Urinary bladder (tissue), 4 donors: Measurements from ENCODE around the gene PARG. TPM values are rescaled to one million over a fixed set of nuclear protein-coding genes. Genes with fewer than 3 reads are reported as not detected.
"Not testable (repeated sequence)": the region's sequence is repeated elsewhere in the genome, so short reads cannot be mapped to it uniquely, and the experiment has no call there.

ENCODE experiments used
- DNase-seq: peaks from one replicate; pipeline ENCODE4 v3.0.0-alpha.2; 2015; ENCODE audit errors: extremely low spot score
- H3K27ac ChIP-seq: one replicate; pipeline ENCODE4 v1.5.1; 2013; ENCODE audit warnings: low read depth, mild to moderate bottlenecking, moderate library complexity
- H3K36me3 ChIP-seq: one replicate; pipeline ENCODE4 v1.6.1; 2013; ENCODE audit warnings: mild to moderate bottlenecking, moderate library complexity; ENCODE audit not compliant: insufficient read depth
- H3K4me1 ChIP-seq: one replicate; pipeline ENCODE4 v1.6.1; 2013; ENCODE audit warnings: mild to moderate bottlenecking, moderate library complexity; ENCODE audit not compliant: insufficient read depth
- H3K4me3 ChIP-seq: one replicate; pipeline ENCODE4 v1.5.1; 2013; ENCODE audit warnings: low read depth, low read length
- WGBS: extraction: QIAGEN DNeasy Blood & Tissue Kit; methylation state at CpG from one replicate; pipeline ENCODE4 v1.1.7; 2013; 5-methylcytosine and 5-hydroxymethylcytosine counted together
- polyA plus RNA-seq: library from polyadenylated mRNA; stranded (reverse); fragments of 200-250 nt; gene quantifications from one replicate; pipeline ENCODE4 v1.2.3, GENCODE V29; 2013
- total RNA-seq: library from RNA; depleted of rRNA; stranded (reverse); fragments of >200 nt; gene quantifications from one replicate; pipeline ENCODE4 v1.2.3, GENCODE V29; 2014
- donor health status: healthy with polysubstance abuse.
- donor health status: healthy.

Gene PARG
- total and polyA plus RNA-seq, 2 donors = 12.6 to 65.6 TPM

DNA sequence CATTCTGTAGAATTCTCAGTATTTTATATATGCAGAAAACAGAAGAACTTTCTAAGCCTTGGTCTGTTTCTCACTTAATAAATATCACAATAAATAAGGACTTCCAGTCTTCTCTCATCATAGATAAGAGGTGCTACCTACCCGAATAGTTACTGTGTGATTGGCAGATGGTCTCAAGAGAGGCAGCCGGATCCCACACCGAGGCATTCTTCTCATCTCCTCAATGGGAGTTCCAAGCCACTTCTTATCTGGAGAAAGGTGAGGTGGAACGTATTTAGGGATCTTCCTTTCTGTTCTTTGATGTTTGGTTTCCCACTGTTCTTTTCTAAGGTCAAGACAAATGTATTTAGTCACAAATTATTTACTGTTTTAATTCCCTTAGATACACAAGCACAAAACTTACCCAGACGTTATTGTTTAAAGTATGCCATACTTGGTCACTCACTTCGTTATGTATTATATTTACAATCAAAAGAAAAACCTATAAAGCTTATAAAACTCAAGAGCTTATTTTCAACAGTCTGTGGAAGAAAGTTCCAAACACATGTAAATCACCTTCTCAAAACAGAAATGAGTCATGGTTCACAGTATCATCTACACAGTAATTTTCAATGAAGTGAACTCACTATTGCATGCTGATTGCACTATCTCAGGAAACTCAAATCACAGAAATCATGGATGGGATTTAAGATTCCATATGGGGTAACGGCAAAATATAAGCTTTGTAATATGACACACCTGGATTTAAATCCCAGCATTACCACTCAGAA, 9.7 kb downstream of the PARG start:
- WGBS = 82% methylated on average over 7 of the region's 7 CpGs
- DNase-seq, H3K4me1 ChIP-seq: not testable (repeated sequence)

DNA sequence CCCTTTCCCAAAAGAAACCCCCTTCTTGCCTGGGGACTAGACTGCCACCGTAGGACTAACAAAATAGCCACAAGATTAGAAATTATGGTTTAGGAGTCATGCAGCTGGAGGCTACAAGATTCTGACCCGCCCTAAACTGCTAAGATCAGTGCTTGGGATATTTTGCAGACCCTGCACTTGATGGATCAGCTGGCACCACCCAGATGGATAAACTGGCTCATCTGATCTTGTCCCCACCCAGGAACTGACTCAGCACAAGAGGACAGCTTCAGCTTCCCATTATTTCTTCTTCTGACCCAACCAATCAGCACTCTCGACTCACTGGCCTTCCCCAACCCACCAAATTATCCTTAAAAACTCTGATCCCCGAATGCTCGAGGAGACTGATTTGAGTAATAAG, 10.6 kb downstream of the PARG start:
- not testable (repeated sequence) for H3K4me1 ChIP-seq, H3K27ac ChIP-seq, DNase-seq, H3K36me3 ChIP-seq, H3K4me3 ChIP-seq
- WGBS = 75% methylated on average over 4 of the region's 5 CpGs

More for the DNA sequence above, 9.7 kb downstream of the PARG start:
- not testable (repeated sequence) for H3K36me3 ChIP-seq, H3K27ac ChIP-seq, H3K4me3 ChIP-seq

DNA sequence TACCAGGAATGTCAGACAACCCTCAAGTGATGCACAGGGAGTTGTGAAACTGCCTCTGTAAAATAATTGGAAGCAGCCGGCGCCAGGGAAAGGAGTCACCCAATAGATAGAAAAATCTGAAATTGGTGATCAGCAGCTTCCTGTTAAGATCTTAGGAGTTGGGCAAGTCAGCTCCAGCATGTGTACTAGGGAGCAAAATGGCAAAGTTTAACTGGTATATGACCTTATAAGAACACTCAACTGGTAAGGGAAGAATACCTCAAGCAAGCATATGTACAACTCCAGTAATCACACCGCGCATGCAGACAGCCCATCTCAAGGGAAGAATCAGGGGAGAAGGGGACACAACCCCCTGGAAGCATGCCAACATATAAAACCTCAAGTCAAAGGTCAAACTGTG, 18.3 kb downstream of the PARG start:
- H3K36me3 ChIP-seq, H3K4me1 ChIP-seq, DNase-seq, H3K27ac ChIP-seq, H3K4me3 ChIP-seq: not testable (repeated sequence)
- WGBS = 76% methylated on average over 4 of the region's 4 CpGs

DNA sequence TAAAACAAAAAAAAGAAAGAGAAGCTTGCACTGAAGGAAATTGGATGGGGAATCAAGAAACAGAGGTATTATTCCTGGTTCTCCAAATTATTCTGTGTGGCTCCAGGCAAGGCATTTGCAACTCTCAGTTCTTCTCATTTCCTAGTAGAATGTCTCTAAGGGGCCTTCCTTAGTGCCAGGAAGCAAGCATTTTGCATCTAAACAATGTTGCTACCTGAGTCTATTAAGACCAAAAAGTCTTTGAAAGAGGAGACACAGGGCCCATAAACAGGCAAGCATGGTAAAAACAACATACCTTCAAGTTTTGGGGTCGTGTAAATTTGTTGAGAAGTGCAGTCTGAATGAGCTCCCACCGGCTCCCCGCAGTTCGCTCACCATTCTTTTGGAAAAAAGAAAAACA, 19.8 kb downstream of the PARG start:
- H3K4me1 ChIP-seq, DNase-seq, H3K4me3 ChIP-seq, H3K36me3 ChIP-seq, H3K27ac ChIP-seq: not testable (repeated sequence)
- 53% methylated on average over 4 of the region's 4 CpGs for WGBS

DNA sequence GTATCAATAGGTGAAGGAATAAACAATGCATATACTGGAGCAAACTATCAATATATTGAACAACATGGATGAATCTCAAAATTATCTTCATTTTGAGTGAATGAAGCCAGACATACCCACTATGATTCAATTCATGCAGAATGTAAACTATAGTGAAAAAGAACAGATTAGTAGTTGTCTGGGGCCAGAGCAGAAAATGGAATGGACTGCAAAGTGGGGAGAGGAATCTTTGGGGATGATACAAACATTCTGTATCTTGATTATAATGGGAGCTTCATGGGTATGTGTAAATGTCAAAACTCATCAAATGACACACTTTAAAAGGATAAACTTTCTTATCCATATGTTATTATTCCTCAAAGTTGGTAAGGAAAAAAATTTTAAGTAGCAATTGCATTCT, 23.9 kb downstream of the PARG start:
- not testable (repeated sequence) for DNase-seq, H3K27ac ChIP-seq, H3K4me3 ChIP-seq, H3K4me1 ChIP-seq, H3K36me3 ChIP-seq

DNA sequence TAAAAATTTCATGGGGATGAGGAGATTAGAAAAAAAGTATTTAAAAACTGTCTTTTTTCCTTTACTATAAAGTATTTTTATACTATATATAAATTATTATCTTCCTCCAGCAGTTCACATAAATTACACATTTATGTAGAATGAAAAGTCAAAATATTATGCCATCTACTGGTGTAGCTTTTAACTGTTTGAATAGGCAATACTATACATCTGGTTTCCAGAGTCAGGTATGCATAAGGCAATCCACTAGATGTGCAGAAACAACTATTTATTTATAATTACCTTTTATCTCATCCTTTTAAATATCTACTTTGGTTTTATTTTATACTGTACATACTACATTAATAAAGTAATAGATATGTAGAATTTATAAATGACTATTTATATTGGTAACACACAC, 25.4 kb downstream of the PARG start:
- H3K4me3 ChIP-seq, DNase-seq, H3K36me3 ChIP-seq, H3K4me1 ChIP-seq, H3K27ac ChIP-seq: not testable (repeated sequence)

DNA sequence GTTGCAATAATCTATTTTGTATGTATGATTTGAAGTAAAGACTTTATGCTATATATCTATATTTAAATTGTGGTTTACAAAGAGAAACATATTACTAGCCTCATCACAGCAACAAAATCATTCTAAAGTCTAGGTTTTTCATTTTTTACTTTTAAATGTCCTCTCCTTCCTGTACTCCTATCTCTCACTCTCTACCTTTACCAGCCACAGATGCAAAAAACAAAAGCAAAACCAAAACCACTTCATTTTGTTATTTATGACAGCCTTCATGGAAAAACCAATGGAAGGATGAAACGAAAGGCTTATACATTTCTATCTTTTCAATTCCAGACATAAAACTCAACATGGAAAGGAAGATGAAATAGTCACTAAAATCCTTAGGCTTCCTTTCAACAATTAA, 31.5 kb downstream of the PARG start:
- H3K4me3 ChIP-seq, H3K4me1 ChIP-seq, H3K36me3 ChIP-seq, DNase-seq, H3K27ac ChIP-seq: not testable (repeated sequence)
- no CpG with 5 or more reads among the region's 1 CpG for WGBS

DNA sequence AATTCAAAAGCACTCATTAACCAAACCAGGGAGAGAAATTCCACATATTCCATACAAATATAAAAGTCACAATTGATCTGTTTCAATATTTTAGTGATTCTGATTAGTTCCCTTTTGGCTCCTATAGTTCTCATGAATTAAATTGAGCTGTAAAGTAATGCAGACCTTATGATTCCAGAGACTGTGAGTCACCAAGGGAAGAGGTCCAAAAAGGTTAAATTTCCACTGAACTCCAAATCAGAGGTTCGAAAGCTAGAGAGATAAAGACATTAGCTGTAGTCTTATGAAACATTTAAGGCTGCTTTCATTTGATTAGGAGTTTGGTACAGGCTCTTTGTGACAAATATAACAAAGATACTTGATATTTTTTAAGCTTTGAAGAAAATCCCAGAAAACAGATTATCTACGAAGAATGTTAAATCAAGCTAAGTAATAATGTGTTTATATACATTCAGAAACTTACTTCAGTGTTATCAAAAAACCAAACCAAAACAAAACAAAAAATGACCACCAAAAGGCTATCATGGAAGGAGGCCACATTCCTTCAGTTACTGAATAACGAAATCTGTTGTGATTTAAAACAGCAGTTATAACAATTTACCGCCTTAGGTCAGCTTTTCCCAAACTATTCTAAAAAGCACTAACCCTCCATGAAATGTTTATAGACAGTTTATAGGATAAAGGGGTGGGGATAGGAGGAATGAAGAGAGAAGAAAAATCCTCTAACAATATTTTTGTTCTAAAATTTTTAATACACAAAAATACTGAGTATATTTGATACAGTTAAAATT, 33.3 kb downstream of the PARG start:
- not testable (repeated sequence) for H3K4me1 ChIP-seq, H3K36me3 ChIP-seq, DNase-seq, H3K4me3 ChIP-seq, H3K27ac ChIP-seq
- 37% methylated on average over 4 of the region's 4 CpGs for WGBS

DNA sequence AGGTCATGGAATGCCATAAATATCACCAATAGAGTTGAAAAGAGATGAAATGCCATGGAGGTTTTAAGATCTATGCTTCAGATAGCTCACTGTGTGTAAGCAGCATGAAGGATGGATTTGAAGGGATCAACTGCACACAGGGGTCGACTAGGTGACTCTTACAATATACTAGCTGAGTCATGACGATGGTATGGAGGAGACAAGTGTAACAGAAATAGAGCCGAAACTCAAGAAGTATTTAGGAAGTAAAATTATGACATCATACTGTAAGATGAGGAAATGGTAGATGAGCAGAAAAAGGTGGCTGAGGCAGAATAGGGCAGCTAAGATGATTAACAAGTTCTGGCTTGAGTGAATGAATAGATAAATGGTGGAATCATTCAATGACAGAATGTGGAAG, 38.0 kb downstream of the PARG start:
- not testable (repeated sequence) for DNase-seq, H3K36me3 ChIP-seq, H3K4me3 ChIP-seq, H3K27ac ChIP-seq, H3K4me1 ChIP-seq
- WGBS = 91% methylated on average over 3 of the region's 3 CpGs

DNA sequence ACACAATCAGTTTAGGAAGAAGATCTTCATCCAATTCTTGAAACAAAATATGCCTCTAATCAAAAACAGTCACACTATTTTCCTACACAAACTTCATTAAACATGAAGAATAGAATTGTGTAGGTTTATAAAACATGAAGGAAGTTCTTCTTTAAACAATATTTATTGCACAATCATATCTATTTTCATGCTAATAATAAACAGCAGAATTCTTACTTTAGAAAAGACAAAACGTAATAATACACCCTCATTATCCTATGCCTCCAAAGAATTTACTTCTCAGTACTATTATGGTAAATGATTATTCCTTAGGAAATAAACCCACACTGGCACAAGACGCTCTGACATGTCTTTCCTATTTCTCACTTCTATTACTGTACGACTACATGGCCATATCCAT, 41.4 kb downstream of the PARG start:
- not testable (repeated sequence) for H3K4me3 ChIP-seq, DNase-seq, H3K36me3 ChIP-seq, H3K27ac ChIP-seq, H3K4me1 ChIP-seq
- WGBS = 92% methylated on average over 2 of the region's 3 CpGs

DNA sequence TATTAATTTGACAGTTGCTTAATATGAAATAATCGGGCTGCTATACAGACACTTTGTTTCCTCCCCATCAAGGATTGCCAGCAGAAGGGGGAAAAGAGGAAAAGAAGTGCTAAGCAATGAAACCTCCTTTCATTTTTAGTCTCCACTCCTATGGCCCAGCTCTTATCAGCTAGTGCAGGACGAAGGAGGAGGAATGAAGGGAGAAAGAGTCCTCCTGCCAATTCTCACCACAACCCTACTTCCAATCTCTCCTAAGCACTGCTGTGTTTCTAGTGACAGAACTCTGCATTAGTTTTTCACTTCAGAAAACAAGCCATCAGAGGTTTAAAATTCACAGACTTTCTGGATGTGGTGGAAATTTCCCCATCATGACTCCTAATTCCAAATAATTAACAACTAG, 41.8 kb downstream of the PARG start:
- not testable (repeated sequence) for DNase-seq, H3K4me1 ChIP-seq, H3K27ac ChIP-seq, H3K36me3 ChIP-seq, H3K4me3 ChIP-seq
- WGBS = 100% methylated on average over 1 of the region's 2 CpGs

DNA sequence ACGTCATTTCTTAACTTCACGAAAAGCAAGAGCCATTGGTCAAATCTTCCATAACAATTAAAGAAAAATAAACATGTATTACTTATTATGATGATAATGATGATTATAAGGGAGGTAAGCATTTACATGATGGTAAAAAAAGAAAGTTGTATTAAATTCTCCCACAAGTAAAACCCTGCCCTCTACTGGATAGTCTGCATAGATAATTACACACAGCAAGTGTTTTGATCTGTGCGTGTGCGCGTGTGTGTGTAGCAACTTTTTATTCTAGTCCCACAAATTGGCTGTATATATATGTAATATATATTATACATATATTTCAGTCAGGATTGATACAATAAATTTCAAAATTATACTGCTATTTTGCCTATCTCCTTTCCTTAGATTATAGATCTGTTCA, 51.8 kb downstream of the PARG start:
- not testable (repeated sequence) for DNase-seq
- over 99% methylated on average over 5 of the region's 5 CpGs for WGBS

DNA sequence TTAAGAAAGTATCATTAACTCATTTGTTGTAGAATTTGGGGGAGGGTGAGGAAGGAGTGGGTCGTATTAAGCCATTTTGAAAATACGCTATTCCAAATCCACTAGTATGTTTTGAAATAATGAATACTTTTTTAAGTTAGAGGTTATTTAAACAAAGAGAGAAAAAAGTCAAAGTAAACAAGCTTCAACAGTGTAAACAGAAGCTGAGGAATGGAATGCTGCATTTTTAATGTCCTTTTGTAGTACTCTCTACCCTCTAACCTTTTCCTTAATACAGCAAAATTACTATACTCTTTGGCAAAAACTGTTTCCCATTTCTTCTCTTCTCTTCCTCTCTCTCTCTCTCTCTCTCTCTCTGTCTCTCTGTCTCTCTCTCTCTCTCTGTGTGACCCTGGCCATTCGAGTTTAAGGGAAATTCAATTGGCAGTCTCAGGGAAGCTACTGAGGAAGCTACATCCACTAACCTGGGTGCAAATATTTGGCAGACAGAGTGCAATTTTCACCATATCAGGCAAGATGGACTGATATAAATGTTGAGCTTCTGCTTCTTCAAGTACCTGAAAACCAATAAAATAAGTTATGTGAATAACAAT, 57.0 kb downstream of the PARG start:
- not testable (repeated sequence) for H3K27ac ChIP-seq, H3K4me3 ChIP-seq, DNase-seq, H3K4me1 ChIP-seq, H3K36me3 ChIP-seq
- 77% methylated on average over 1 of the region's 3 CpGs for WGBS

More for the DNA sequence above, 51.8 kb downstream of the PARG start:
- H3K4me1 ChIP-seq, H3K27ac ChIP-seq, H3K4me3 ChIP-seq, H3K36me3 ChIP-seq: not testable (repeated sequence)

DNA sequence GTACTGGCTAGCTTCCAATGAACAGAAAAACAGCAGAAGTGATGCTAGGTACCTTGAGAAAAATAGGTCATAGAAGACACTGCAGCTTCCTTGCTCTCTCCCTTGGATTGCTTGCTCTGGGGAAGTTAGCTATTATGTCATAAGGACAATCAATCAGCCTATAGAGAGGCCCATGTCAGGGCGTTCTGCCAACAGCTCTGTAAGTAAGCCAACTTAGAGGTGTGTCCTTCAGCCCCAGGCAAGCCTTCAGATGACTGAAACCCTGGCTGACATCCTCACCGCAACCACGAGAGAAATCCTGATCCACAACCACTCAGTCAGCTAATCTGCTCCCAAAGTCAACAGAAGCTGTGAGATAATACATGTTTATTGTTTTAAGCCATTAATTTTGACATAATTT, 58.0 kb downstream of the PARG start:
- not testable (repeated sequence) for H3K4me3 ChIP-seq, DNase-seq, H3K27ac ChIP-seq, H3K4me1 ChIP-seq, H3K36me3 ChIP-seq
- 100% methylated on average over 1 of the region's 3 CpGs for WGBS
